Activated naive CD8-positive, alpha-beta T cell treated with anti-CD3 and anti-CD28 coated beads, Interleukin-2, amount 10 ng/mL, durations not matched to agents 7 days and 5 days (primary cell): ENCODE data around the gene FBXO8. TPM values are rescaled to one million over a fixed set of nuclear protein-coding genes. Genes with fewer than 3 reads are reported as not detected.

Experiments used
- ATAC-seq: fragments of 150-1000 bp; cut with Tn5 transposase; one replicate; pipeline ENCODE4 v1.10.0; 2021; ENCODE audit warnings: low read depth, moderate library complexity
- POLR2A ChIA-PET: fragments of 350-600 bp; sonication (Branson Sonifier 250); formaldehyde crosslinking; loops from one replicate; lab custom pipeline; 2021; ENCODE audit warnings: antibody characterized with exemption; lab: Charles Lee
- DNase-seq: peaks from one replicate; pipeline ENCODE4 v3.0.0; 2021
- H3K27ac Mint-ChIP-seq: one replicate; pipeline ENCODE4 v1.8.0; 2022; ENCODE audit warnings: mild to moderate bottlenecking, mixed read lengths
- H3K27me3 Mint-ChIP-seq: one replicate; pipeline ENCODE4 v1.8.0; 2022; ENCODE audit warnings: mild to moderate bottlenecking, moderate library complexity, mixed read lengths
- H3K36me3 Mint-ChIP-seq: one replicate; pipeline ENCODE4 v1.8.0; 2021; ENCODE audit warnings: mild to moderate bottlenecking, mixed read lengths
- H3K4me1 Mint-ChIP-seq: one replicate; pipeline ENCODE4 v1.8.0; 2021; ENCODE audit warnings: mixed read lengths
- H3K4me3 Mint-ChIP-seq: one replicate; pipeline ENCODE4 v1.8.0; 2022; ENCODE audit warnings: mild to moderate bottlenecking, moderate library complexity, mixed read lengths
- H3K9me3 Mint-ChIP-seq: one replicate; pipeline ENCODE4 v1.8.0; 2021; ENCODE audit warnings: mixed read lengths
- total RNA-seq, 2 experiments: library from RNA; stranded (reverse); gene quantifications; one replicate each; pipeline ENCODE4 v1.2.3, GENCODE V29; 2021

Gene FBXO8
- 10 to 100 TPM; 20.6 to 22.3 TPM for total RNA-seq

GRCh38 chr4:174283507-174284471, at the start of gene FBXO8, which contains the start of gene CEP44:
TSS of gene FBXO8 (minus strand) at chr4:174283667. CDS start at chr4:174263092, 20,575 bp downstream.
TSS of gene CEP44 (plus strand) at chr4:174283911. CDS start at chr4:174299122, 15,211 bp downstream.
- Mint-ChIP-seq H3K9me3 (peaks cover 3% of the 10 kb centered on the region), H3K27ac (peak within 1 kb of the TSS; percentile 99), H3K4me1 (peaks cover 30% of the 10 kb centered on the region), H3K27me3 (no peaks in the 10 kb centered on the region), H3K4me3 (peak within 1 kb of the TSS; percentile 88), H3K36me3 (peaks cover 20% of the 10 kb centered on the region)
- DNase-seq (peak; percentile 78), ATAC-seq (peak; percentile 65)
- POLR2A ChIA-PET: interaction anchor here (1.0 to 1.3 kb wide), 2 partner anchors 914 to 949 kb away, joined by 3 to 5 read pairs; partner anchors contain the start of gene HMGB2

- H3K27me3 Mint-ChIP-seq: no peaks in the 10 kb centered on the region
- no peak overlapping the region for H3K27ac Mint-ChIP-seq
- H3K36me3 Mint-ChIP-seq: no peaks in the 10 kb centered on the region
- POLR2A ChIA-PET: no interaction called here
- no peaks in the 10 kb centered on the region for H3K9me3 Mint-ChIP-seq
- no peak overlapping the region for H3K4me3 Mint-ChIP-seq
- ATAC-seq: no peak
- DNase-seq: no peak
- no peaks in the 10 kb centered on the region for H3K4me1 Mint-ChIP-seq
Observed at GRCh38 chr4:174332741-174333493, 49.5 kb upstream of the FBXO8 start.

- Mint-ChIP-seq H3K4me3 (no peak overlapping the region), H3K36me3 (no peaks in the 10 kb centered on the region), H3K4me1 (no peaks in the 10 kb centered on the region), H3K9me3 (no peaks in the 10 kb centered on the region), H3K27me3 (no peaks in the 10 kb centered on the region), H3K27ac (no peak overlapping the region)
- no peak for ATAC-seq
- no peak for DNase-seq
- POLR2A ChIA-PET: no interaction called here
Observed at GRCh38 chr4:174324725-174325124, 41.3 kb upstream of the FBXO8 start.

GRCh38 chr4:174324236-174324635, 40.8 kb upstream of the FBXO8 start:
- Mint-ChIP-seq H3K36me3 (no peaks in the 10 kb centered on the region), H3K27me3 (no peaks in the 10 kb centered on the region), H3K27ac (no peak overlapping the region), H3K9me3 (no peaks in the 10 kb centered on the region), H3K4me1 (no peaks in the 10 kb centered on the region), H3K4me3 (no peak overlapping the region)
- DNase-seq (no peak), ATAC-seq (no peak)
- POLR2A ChIA-PET: no interaction called here

- ATAC-seq: no peak
- Mint-ChIP-seq H3K27ac (no peak overlapping the region), H3K4me1 (no peaks in the 10 kb centered on the region), H3K27me3 (no peaks in the 10 kb centered on the region), H3K9me3 (no peaks in the 10 kb centered on the region), H3K36me3 (no peaks in the 10 kb centered on the region), H3K4me3 (no peak overlapping the region)
- no peak for DNase-seq
- POLR2A ChIA-PET: no interaction called here
Observed at GRCh38 chr4:174320494-174321199, 37.2 kb upstream of the FBXO8 start.

- Mint-ChIP-seq H3K9me3 (no peaks in the 10 kb centered on the region), H3K4me3 (no peak overlapping the region), H3K4me1 (no peaks in the 10 kb centered on the region), H3K36me3 (peaks cover 3% of the 10 kb centered on the region), H3K27ac (no peak overlapping the region), H3K27me3 (no peaks in the 10 kb centered on the region)
- DNase-seq (no peak), ATAC-seq (no peak)
- POLR2A ChIA-PET: no interaction called here
Observed at GRCh38 chr4:174318829-174319764, 35.6 kb upstream of the FBXO8 start.

GRCh38 chr4:174317531-174317930, 34.1 kb upstream of the FBXO8 start:
- Mint-ChIP-seq H3K27ac (no peak overlapping the region), H3K36me3 (peaks cover 11% of the 10 kb centered on the region), H3K4me1 (peaks cover 4% of the 10 kb centered on the region), H3K27me3 (no peaks in the 10 kb centered on the region), H3K4me3 (no peak overlapping the region), H3K9me3 (no peaks in the 10 kb centered on the region)
- ATAC-seq (no peak), DNase-seq (no peak)
- POLR2A ChIA-PET: no interaction called here

- ATAC-seq: no peak
- H3K36me3 Mint-ChIP-seq: peaks cover 13% of the 10 kb centered on the region
- POLR2A ChIA-PET: no interaction called here
- H3K27me3 Mint-ChIP-seq: no peaks in the 10 kb centered on the region
- no peak overlapping the region for H3K4me3 Mint-ChIP-seq
- peaks cover 4% of the 10 kb centered on the region for H3K4me1 Mint-ChIP-seq
- H3K27ac Mint-ChIP-seq: no peak overlapping the region
- no peaks in the 10 kb centered on the region for H3K9me3 Mint-ChIP-seq
- no peak for DNase-seq
Observed at GRCh38 chr4:174316954-174317353, 33.5 kb upstream of the FBXO8 start.

- no peak overlapping the region for H3K27ac Mint-ChIP-seq
- POLR2A ChIA-PET: no interaction called here
- ATAC-seq: no peak
- no peak for DNase-seq
- H3K4me1 Mint-ChIP-seq: peaks cover 4% of the 10 kb centered on the region
- H3K27me3 Mint-ChIP-seq: no peaks in the 10 kb centered on the region
- no peaks in the 10 kb centered on the region for H3K9me3 Mint-ChIP-seq
- no peak overlapping the region for H3K4me3 Mint-ChIP-seq
- peaks cover 13% of the 10 kb centered on the region for H3K36me3 Mint-ChIP-seq
Observed at GRCh38 chr4:174316546-174316945, 33.1 kb upstream of the FBXO8 start.

GRCh38 chr4:174314770-174315169, 31.3 kb upstream of the FBXO8 start:
- H3K27ac Mint-ChIP-seq: no peak overlapping the region
- DNase-seq: no peak
- no peak overlapping the region for H3K4me3 Mint-ChIP-seq
- peaks cover 4% of the 10 kb centered on the region for H3K4me1 Mint-ChIP-seq
- H3K9me3 Mint-ChIP-seq: no peaks in the 10 kb centered on the region
- H3K27me3 Mint-ChIP-seq: no peaks in the 10 kb centered on the region
- H3K36me3 Mint-ChIP-seq: peaks cover 13% of the 10 kb centered on the region
- POLR2A ChIA-PET: no interaction called here
- no peak for ATAC-seq

- peaks cover 13% of the 10 kb centered on the region for H3K36me3 Mint-ChIP-seq
- peaks cover 4% of the 10 kb centered on the region for H3K4me1 Mint-ChIP-seq
- no peaks in the 10 kb centered on the region for H3K27me3 Mint-ChIP-seq
- no peaks in the 10 kb centered on the region for H3K9me3 Mint-ChIP-seq
- POLR2A ChIA-PET: no interaction called here
- no peak for DNase-seq
- no peak overlapping the region for H3K27ac Mint-ChIP-seq
- H3K4me3 Mint-ChIP-seq: no peak overlapping the region
- no peak for ATAC-seq
Observed at GRCh38 chr4:174314274-174314673, 30.8 kb upstream of the FBXO8 start.

- Mint-ChIP-seq H3K27me3 (no peaks in the 10 kb centered on the region), H3K4me3 (no peak overlapping the region), H3K27ac (no peak overlapping the region), H3K4me1 (peaks cover 4% of the 10 kb centered on the region), H3K9me3 (no peaks in the 10 kb centered on the region), H3K36me3 (peaks cover 17% of the 10 kb centered on the region)
- no peak for DNase-seq
- POLR2A ChIA-PET: no interaction called here
- no peak for ATAC-seq
Observed at GRCh38 chr4:174312993-174313392, 29.5 kb upstream of the FBXO8 start.
